Superior temporal gyrus (tissue), 1 donor: ENCODE results near the gene LPAR4.
"Not testable (repeated sequence)": the region's sequence is repeated elsewhere in the genome, so short reads cannot be mapped to it uniquely, and the experiment has no call there.

Source experiments
- DNase-seq: peaks from one replicate; pipeline ENCODE4 v3.0.0-alpha.2; 2016; ENCODE audit errors: extremely low spot score

LPAR4 gene, protein sequence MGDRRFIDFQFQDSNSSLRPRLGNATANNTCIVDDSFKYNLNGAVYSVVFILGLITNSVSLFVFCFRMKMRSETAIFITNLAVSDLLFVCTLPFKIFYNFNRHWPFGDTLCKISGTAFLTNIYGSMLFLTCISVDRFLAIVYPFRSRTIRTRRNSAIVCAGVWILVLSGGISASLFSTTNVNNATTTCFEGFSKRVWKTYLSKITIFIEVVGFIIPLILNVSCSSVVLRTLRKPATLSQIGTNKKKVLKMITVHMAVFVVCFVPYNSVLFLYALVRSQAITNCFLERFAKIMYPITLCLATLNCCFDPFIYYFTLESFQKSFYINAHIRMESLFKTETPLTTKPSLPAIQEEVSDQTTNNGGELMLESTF

DNA sequence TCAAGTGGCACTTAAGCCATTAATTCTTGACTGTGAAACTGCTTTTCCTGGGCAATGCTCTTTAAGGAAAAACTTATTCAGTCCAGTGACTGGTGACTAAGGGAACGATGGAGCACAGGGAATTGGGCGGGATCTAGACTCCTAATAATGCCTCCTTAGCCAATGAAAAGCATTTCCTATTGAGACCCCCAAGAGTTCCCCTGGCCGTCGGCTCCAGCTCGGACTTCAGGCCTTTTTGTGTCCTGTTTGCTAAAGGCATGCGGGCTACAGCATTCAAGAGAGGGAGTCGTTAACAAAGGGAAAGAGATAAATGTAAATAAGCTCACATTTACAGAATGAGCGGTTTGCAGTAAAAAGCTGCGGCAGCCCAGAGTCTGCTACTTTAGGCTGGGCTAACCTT lies at the start of gene LPAR4:
Gene LPAR4 (plus strand): TSS at position 232 of the 400 bp plus-strand sequence. CDS start 7,150 bp downstream, outside the sequence.
- DNase-seq = no peak

DNA sequence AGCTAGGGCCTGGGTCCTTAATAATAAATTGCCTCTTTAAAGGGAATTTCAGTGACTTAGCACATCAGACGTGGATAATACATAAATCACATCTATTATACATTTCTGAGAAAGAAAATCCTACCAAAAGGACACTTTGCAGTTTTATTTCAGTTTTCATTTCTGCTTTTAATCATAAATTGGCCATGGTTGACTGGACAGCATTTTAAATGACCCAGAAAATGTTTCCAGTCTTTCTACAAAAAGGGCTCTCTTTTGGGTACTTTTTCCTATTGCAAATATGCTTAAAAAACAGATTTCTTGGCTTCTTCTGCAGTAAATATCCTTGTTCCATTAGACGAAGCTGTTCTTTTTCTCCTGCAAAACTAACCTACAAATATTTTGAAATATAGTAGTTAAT lies 41.4 kb upstream of the LPAR4 start:
- no peak for DNase-seq

DNA sequence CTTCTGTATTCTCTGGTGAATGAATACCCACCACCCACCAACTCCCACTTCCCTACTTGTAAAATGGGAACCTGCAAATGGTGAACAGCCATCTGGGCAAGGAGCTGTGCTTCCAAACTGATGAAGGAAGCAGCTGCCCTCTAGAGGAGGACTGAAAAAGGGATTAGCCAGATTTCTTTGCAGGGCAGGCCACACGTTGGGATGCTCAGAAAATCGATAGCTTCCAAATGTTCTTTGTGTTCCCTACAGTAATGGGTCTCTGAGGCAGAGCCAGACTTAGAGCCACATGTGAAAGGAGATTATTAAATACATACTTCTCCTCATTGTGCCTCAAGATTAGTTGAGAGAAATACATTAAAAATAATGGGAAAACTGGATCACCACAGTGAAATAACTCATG lies 39.3 kb upstream of the LPAR4 start:
- DNase-seq = no peak

DNA sequence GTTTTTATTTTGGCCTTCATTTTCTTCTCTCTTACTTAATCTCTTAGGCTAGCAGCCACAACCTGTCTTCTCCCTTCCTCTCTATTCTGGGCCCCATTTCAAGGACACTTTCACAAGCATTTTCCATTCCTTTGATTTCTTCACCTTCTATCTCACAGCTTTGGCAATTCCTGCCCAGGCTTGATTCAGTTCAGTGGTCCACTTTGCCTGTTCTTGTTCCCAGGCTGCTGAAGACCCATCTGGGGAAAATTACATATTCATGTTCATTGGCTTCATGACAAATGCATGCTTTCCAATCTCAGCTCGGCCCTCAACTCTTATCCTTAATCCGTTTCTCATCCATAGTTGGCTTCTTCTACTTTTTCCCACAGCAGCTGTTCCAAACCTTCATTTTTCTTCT lies 38.7 kb upstream of the LPAR4 start:
- DNase-seq = peak; percentile 7

DNA sequence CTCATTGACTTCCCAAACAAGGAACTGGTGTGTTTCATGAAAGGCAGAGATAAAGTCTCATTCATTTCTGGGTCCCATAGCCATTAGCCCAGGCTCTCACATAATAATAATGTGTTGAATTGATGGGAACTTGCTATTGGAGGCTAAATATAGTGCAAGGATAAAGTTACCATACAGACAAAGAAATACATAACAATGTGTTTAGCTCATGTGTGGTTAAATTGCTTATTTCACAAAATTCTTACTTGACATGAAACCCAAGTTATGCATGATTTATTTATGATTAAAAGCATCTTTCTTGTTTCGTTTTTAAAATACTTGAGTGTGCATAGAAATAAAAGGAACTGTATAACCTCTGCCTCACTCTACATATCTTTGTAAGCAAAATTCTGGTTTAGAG lies 37.3 kb upstream of the LPAR4 start:
- no peak for DNase-seq

DNA sequence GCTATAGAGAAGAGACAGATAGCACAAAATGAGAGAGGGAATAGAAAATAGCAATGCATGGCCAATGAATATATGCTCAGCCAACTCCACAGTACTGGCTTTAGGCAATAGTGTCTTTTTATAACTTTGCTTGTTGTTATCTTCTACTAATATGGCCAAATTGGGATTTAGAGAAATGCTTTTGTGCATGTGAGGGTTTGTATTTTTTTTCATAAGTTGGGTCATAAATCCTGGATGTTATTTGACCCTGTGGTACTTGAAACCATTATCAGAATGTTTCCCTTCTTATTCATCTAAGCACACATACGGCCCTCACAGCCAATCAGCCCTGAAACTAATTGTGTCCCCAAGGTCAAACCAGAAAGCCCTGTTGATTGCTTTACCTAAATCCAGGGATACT lies 35.2 kb upstream of the LPAR4 start:
- no peak for DNase-seq

DNA sequence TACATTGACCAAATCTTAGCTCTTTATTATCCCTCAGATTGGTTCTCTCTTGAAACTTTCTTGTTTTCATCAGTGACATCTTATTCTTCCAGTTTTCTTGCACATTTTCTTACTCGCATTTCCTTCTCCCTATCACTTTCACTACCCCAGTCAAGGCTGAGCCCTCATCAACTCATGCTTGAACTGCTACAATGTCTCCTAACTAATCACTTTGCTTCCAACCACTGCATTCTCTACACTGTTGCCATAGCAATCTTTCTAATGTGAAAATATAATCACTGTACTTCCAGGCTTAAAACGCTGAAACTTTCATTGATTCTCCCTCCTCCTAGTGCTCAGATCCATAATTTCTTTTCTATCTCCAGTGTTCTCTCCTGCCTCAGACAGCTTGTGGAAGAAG lies 22.2 kb upstream of the LPAR4 start:
- DNase-seq = no peak

DNA sequence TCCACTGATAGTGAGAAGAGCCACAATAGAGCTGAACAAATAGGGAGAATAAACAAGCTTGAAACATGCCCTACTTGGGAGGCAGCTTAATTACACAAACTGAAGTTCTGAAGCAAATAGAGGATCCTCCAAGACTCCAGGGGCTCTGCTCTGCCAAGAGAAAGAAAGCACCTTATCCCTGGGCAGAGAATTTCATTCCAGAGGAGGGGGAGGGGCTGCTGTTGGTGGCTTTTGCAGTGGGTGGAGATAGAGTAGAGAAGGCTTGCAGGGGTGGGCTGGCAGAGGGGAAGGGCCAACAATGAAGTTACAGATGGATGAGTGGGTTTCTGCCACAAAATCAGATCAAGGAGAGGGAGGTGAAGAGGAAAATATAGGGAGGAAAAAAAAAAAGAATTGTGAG lies 1.0 kb upstream of the LPAR4 start:
- DNase-seq = no peak

DNA sequence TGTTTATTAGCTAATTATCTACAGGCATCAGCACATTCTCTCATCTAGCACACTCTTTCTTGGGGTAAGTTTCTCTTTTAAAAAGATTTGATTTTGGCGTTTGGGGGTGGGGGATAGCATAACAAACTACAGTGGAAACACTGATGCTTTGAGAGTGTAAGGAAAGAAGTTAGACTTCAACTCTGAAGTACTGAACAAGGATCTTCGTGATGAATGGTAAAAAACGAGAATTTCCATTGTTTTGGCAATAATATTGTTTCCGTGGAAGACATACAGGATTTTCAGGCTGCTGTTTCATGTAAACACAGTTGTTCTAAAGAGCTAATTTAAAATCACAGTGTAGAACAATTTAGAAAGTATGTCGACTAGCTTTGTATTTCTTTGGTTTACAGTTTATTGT lies 451 bp downstream of the LPAR4 start:
- no peak for DNase-seq

DNA sequence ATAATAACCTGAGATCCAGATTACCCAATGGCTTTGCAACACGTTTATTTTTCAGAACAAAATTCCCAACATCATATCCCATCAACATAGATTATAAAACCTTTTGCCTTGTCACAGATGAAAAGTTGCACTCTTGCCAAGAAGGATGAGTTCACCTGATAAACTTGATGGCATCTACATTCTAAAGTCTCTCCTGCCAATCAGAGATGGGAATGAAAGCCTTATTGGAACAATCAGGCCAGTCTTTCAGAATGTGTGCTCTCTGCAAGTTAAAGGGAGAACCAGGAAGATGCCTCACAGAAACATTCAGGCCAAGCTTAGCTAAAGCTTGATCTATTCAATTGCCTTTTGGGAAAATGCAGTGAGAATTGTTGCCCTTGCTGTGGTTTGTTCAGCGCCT lies 1.3 kb downstream of the LPAR4 start:
- DNase-seq = no peak

DNA sequence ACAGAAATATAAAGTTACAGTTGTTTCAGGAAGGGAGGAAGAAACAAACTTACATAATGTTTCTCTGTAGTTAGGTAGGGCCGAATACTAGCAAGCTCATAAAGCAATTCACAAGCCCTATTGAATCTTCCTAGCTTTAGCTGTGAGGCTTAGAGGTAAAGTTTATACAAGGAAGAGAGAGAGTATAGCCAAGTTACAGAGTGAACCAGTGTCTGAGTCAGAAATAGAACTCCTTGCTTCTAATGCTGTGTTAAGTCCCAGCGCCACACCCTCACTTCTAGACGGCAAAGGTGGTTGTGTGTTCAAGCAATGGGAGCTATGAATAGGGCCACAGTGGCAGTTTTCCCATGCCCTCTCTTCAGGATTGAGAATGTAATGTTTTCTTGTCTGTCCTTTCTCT lies 6.1 kb downstream of the LPAR4 start:
- no peak for DNase-seq

DNA sequence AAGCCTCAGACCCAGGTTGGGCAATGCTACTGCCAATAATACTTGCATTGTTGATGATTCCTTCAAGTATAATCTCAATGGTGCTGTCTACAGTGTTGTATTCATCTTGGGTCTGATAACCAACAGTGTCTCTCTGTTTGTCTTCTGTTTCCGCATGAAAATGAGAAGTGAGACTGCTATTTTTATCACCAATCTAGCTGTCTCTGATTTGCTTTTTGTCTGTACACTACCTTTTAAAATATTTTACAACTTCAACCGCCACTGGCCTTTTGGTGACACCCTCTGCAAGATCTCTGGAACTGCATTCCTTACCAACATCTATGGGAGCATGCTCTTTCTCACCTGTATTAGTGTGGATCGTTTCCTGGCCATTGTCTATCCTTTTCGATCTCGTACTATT lies 7.4 kb downstream of the LPAR4 start:
- no peak for DNase-seq

DNA sequence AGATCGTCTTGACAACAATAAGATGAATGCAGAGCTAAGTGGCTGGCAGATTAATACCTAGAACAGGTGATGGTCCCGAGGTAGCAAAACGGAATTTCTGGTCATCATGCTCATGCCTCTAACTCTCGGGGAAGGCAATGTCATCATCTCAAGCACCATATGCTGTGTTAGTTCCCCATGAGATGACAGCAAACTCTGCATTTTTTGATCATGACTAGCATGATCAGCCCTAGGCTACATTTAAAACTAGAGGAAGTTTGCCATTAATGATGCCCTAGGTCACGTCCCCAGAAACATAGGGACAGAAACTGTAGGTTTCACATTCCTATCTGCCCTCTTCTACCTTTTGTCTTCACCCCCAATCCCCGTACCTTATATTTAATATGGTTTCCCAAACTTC lies 11.6 kb downstream of the LPAR4 start:
- no peak for DNase-seq

DNA sequence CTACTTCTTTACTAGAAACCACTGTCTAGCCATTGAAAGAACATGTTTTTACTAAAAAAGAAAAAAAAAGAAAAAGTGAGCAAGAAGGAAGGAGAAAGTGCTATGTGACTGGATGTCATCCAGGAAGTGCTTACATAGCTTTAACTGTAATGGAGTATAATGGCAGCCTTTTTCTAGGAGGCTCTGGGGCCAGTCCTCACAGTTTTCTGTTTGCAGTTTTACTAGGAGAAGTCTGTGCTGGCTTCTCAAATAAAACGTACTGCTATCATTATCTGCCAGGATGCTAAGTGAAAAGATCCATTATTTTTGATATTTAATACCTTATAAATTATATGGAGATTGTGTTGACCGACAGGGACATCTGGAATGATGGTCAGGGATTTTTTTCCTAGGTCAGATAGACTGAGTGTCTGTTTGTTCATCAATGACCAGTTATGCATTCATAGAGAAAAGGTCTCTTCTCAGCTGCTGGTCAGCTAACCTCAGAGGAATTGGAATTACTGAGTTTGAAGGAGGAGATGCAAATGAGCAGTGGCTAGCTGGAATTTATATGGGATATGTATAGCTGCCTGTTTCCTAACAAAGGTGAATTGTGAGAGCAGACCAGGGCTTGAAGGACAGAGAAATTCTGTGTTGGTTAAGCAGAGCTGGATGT lies 21.7 kb downstream of the LPAR4 start:
- no peak for DNase-seq

DNA sequence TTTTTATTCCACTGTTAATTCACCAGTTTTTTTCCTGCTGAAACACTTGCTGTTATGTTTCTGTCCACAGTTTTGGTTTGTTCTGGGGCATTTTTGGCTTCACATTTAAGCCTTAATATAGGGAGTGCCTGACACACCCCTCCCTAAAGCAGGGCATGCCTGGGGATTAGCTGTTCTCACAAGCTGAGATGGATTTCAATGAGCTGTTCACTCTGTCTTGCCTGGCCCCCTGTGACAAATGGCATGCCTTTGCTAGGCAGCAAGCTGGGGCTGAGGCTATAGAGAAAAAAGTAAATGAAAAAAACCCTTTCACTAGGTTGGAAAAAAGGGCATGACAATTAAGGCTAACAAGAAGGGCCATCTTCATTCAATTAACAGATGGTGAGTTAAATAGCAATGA lies 22.4 kb downstream of the LPAR4 start:
- no peak for DNase-seq

DNA sequence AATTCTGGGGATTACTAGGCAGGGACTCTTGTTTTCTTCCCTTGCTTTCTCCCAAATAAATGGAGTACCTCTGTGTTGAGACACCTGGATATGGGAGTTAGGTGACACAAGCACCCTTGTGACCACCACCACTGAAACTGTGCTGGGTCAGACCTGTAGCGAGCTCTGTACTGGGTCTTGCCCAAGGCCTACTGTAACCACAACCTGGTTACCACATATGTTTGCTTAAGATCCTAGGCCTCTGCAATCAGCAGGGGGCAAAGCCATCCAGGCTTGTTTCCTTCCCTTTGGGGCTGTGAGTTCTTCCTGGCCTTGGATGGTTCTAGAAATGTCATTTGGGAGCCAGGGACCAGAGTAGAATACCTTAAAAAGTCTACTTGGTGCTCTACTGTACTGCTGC lies 49.4 kb downstream of the LPAR4 start:
- no peak for DNase-seq

DNA sequence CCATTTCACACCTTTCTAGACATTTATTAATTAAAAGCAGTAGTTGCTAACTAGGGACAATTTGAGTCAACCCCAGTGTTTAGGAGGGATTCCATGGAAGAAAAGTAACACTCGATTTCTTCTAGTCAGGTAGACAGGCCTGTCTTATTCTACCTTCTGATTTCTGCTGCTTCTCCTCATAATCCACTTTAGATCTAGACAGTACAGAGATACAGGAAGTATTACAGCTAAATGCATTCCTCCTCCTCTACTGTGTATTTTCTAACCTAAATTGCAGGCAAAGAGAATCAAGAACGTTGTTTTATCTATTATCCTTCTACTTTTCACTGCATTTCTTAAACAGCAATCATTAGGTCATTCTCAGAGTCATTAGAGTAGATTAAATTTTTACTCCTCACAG lies 52.6 kb downstream of the LPAR4 start:
- DNase-seq = no peak

DNA sequence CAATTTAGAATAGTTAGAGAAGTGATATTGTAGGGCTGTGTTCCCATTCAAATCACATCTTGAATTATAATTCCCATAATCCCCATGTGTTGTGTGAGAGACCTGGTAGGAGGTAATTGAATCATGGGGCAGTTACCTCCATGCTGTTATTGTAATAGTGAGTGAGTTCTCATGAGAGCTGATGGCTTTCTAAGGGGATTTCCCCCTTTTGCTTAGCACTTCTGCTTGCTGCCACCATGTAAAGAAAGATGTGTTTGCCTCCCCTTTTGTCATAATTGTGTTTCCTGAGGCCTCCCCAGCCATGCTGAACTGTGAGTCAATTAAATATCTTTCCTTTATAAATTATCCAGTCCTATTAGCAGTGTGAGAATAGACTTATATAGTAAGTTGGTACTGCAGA lies 53.2 kb downstream of the LPAR4 start:
- no peak for DNase-seq

DNA sequence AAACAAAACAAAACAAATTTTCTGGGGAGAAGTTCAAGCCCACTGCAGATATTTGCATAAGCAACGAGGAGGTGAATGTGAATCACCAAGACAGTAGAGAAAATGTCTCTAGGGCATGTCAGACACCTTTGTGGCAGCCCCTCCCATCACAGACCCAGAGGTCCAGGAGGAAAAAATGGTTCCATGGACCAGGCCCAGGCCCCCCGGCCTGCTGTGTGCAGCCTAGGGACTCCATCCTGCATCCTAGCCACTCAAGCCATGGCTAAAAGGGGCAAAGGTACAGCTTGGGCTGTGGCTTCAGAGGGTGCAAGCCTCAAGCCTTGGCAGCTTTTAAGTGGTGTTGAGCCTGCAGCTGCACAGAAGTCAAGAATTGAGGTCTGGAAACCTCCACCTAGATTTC lies 54.0 kb downstream of the LPAR4 start:
- no peak for DNase-seq

DNA sequence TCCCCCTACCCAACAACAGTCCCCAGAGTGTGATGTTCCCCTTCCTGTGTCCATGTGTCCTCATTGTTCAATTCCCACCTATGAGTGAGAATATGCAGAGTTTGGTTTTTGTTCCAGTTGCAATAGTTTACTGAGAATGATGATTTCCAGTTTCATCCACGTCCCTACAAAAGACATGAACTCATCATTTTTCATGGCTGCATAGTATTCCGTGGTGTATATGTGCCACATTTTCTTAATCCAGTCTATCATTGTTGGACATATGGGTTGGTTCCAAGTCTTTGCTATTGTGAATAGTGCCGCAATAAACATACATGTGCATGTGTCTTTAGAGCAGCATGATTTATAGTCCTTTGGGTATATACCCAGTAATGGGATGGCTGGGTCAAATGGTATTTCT lies 55.0 kb downstream of the LPAR4 start:
- not testable (repeated sequence) for DNase-seq
